Small intestine (tissue), 7 donors: ENCODE measurements around the gene HACE1. TPM values are rescaled to one million over a fixed set of nuclear protein-coding genes. Genes with fewer than 3 reads are reported as not detected.

ENCODE experiments used
- DNase-seq, 2 donors: peaks; one replicate each; pipeline versions ENCODE4 v3.0.0 to v3.0.0-alpha.2; 2013
- FAIRE-seq: peaks from 2 replicates; lab custom pipeline; 2012; peaks lifted over from hg19 to GRCh38; lab: Jason Lieb, UNC
- H3K27ac ChIP-seq, 3 donors: one replicate each; pipeline ENCODE4 v1.5.1; 2013; ENCODE audit warnings: low read length in 2 of 3, mild to moderate bottlenecking in 2 of 3, control low read depth in 1 of 3, inconsistent platforms in 1 of 3, low read depth in 1 of 3, moderate library complexity in 1 of 3
- H3K27me3 ChIP-seq, 3 donors: one replicate each; pipeline ENCODE4 v1.6.1; 2013; ENCODE audit warnings: low read length in 3 of 3, inconsistent platforms in 1 of 3; ENCODE audit not compliant: control insufficient read depth in 3 of 3, insufficient read depth in 3 of 3
- H3K36me3 ChIP-seq, 3 donors: one replicate each; pipeline ENCODE4 v1.6.1; 2013; ENCODE audit warnings: low read length in 3 of 3, inconsistent platforms in 1 of 3, low read depth in 1 of 3, mild to moderate bottlenecking in 1 of 3, moderate library complexity in 1 of 3; ENCODE audit not compliant: control insufficient read depth in 3 of 3, insufficient read depth in 2 of 3
- H3K4me1 ChIP-seq, 3 donors: one replicate each; pipeline ENCODE4 v1.6.1; 2013; ENCODE audit warnings: low read length in 2 of 3, inconsistent platforms in 1 of 3, low read depth in 1 of 3, mild to moderate bottlenecking in 1 of 3, moderate library complexity in 1 of 3; ENCODE audit not compliant: control insufficient read depth in 3 of 3, insufficient read depth in 2 of 3
- H3K4me3 ChIP-seq, 3 donors: one replicate each; pipeline ENCODE4 v1.5.1; 2013; ENCODE audit warnings: low read length in 3 of 3, control low read depth in 1 of 3, inconsistent platforms in 1 of 3, low read depth in 1 of 3, mild to moderate bottlenecking in 1 of 3, moderate library complexity in 1 of 3
- H3K9me3 ChIP-seq, 2 donors: one replicate each; pipeline ENCODE4 v1.6.1; 2013; ENCODE audit warnings: low read depth in 1 of 2, low read length in 1 of 2; ENCODE audit not compliant: control insufficient read depth in 2 of 2, insufficient read depth in 1 of 2
- WGBS, 3 donors: extraction: QIAGEN DNeasy Blood & Tissue Kit; methylation state at CpG; one replicate each; pipeline ENCODE4 v1.1.7; 2013; 5-methylcytosine and 5-hydroxymethylcytosine counted together
- polyA plus RNA-seq, 4 donors: library from polyadenylated mRNA; stranded (reverse) in 3 of 4; unstranded in 1 of 4; fragments of 200-250 nt in 3 of 4; fragments of 120-200 nt in 1 of 4; gene quantifications; one replicate each; pipeline versions ENCODE4 v1.2.1 to v1.2.3, GENCODE V29; 2013
- donor health status: healthy with polysubstance abuse.
- donor health status: control.
- donor health status: control.
- donor health status: Bipolar disorder and iron deficiency.
- donor health status: healthy.

HACE1 gene
- polyA plus RNA-seq, 4 donors: 4.0 to 9.4 (median 6.2) TPM

DNA sequence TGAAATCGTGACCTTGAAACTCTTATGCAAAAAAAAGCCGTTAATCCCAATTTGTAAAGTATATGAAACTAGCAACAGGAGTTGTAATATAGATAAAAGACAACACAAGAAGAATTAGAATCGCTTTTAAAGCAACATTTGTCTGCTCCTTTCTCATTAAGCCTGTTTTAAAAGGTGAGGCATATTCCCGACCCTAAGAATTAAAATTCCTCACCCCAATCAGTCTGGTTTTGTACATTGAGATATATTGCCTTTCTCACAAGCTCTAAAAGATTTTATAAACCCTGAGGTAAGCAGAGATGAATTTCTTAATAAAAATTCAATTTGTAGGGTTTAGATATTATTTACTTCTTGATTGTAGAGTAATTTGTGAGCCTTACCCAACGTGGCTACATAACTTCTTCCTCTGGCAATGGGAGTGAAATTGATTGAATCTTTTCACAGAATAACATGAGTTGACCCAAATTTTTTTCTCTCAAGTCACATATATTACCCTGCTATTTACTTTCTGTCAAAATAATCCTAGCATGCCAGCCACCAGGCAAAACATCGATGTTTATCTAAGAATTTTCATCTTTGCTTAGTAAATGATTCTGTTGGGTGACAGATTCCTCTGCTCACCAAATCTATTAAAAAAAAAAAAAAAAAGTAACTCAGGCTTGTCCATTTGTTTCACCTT, 173.7 kb downstream of the HACE1 start:
- 36 to 66% (median 48%) methylated on average over 6 of the region's 6 CpGs for WGBS, 3 donors
- Histone ChIP-seq H3K36me3 (no peaks in the 10 kb centered on the region), H3K27me3 (no peaks in the 10 kb centered on the region), H3K4me1 (peaks cover 0 to 5% (median 0%) of the 10 kb centered on the region in 3 donors), H3K27ac (no peak overlapping the region), H3K4me3 (no peak overlapping the region), H3K9me3 (no peaks in the 10 kb centered on the region)
- no peak for FAIRE-seq
- no peak for DNase-seq

DNA sequence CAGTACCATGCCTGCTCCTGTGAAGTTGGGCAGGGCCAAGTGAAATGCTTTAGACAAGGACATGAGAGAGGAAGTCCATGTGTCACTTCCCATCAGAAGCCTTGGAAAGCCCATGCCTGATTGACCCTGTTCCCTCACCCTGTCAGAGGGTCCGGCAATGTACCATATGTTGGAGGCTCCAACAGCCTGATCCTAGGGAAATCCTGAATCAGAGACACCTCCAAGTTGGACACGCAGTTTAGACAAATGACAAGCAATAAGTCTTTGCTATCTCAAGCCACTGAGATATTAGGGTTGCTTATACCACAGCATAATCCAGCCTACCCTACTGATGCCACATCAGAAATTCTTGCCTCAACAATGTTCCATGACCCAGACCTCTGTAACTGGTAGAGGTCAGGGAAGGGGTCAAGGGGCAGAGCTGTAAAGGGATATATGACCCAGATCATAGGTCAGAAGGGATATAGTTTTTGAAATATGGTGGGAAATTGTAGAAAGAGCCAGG, 174.8 kb downstream of the HACE1 start:
- no peak for DNase-seq
- Histone ChIP-seq H3K27ac (no peak overlapping the region), H3K36me3 (no peaks in the 10 kb centered on the region), H3K4me3 (no peak overlapping the region), H3K27me3 (no peaks in the 10 kb centered on the region), H3K4me1 (peaks cover 0 to 5% (median 0%) of the 10 kb centered on the region in 3 donors), H3K9me3 (no peaks in the 10 kb centered on the region)
- no peak for FAIRE-seq
- WGBS, 3 donors: 86 to 95% (median 88%) methylated on average over 2 of the region's 2 CpGs

DNA sequence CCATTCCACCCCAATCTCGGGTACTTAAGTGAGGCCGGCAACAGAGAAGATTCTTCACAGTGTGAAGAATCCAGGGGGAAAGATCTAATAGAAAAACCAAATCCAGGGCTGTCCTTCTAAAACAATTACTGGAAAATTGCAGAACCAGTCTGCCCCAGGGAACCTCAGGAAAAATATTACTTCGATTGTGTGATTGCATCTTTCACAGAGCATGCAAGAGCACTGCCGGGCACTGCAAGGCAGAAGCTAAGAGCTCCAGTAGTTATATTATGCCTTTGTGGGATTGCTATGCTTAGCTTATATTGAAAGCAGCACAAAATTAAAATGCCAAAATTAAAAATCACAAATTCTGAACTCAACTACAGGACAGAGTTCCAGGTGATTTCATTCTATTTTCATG, 175.9 kb downstream of the HACE1 start:
- 88 to 91% (median 90%) methylated on average over 4 of the region's 4 CpGs for WGBS, 3 donors
- no peaks in the 10 kb centered on the region for H3K9me3 ChIP-seq
- no peak overlapping the region for H3K4me3 ChIP-seq
- no peaks in the 10 kb centered on the region for H3K27me3 ChIP-seq
- peaks cover 0 to 5% (median 0%) of the 10 kb centered on the region in 3 donors for H3K4me1 ChIP-seq
- no peak overlapping the region for H3K27ac ChIP-seq
- DNase-seq (no peak), FAIRE-seq (no peak)
- no peaks in the 10 kb centered on the region for H3K36me3 ChIP-seq

DNA sequence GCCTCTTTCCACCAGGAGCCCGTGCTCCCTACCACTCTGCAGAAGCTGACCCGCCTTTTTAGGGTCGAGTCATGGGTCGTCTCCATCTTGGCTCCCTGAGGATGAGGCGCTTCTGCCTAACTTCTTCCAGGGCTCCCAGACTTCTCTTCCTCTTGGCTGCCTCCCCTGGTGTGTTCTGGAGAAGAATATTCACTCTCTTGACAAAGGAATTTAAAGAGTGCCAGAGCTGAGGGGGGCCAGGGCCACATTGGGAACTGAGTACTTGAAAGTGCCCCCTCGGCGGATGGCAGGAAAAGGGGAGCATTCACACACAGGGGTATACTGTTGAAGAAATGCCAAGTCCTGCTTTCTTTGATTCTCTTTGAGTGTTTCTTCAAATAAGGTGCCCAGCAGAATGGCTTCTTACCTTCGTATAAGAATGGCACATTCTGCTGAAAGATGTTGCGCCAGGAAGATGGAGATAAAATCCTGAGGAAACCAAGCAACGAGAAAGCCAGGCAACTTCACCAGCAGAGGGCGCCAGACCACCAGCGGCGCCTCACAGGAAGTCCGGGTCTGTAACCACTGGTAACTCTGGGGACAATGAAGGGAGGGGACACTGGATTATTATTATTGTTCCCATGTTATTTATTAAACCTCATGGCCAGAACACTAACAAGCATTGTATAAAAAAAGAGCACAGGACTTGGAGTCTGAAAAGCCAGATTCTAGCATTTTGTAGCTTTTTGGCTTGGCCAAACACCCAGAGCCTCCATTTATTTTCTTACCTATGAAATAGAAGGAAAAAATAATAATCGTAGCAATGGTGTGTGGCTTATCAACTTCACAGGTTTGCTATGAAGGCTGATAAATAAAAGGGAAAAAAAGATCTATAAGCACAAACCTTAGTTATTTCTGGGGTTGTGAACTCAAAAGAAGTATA, 176.7 kb downstream of the HACE1 start:
- no peak for FAIRE-seq
- Histone ChIP-seq H3K36me3 (no peaks in the 10 kb centered on the region), H3K9me3 (no peaks in the 10 kb centered on the region), H3K4me3 (no peak overlapping the region), H3K4me1 (peaks cover 0 to 5% (median 0%) of the 10 kb centered on the region in 3 donors), H3K27ac (no peak overlapping the region), H3K27me3 (no peaks in the 10 kb centered on the region)
- DNase-seq: peak; percentile 47 to 76
- 51 to 58% (median 54%) methylated on average over 15 of the region's 15 CpGs for WGBS, 3 donors

DNA sequence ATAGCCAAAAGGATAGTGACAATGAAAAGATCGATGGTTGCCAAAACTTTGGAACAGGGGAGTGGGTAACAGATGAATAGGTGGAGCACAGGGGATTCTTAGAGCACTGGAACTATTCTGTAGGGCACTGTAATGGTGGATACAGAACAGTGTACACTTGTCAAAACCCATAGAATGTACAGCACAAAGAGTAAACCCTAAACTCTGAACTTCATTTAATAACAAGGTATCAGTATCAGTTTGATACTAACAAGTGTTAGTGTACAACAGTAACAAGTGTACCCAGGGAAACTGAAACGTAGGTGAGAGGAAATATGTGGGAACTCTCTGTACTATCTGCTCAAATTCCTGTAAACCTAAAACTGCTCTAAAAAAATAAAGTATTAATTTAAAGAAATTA, 179.2 kb downstream of the HACE1 start:
- Histone ChIP-seq H3K4me1 (no peaks in the 10 kb centered on the region), H3K27me3 (no peaks in the 10 kb centered on the region), H3K9me3 (no peaks in the 10 kb centered on the region), H3K36me3 (no peaks in the 10 kb centered on the region), H3K4me3 (no peak overlapping the region), H3K27ac (no peak overlapping the region)
- DNase-seq: no peak
- no peak for FAIRE-seq
- WGBS, 3 donors: 45 to 75% (median 53%) methylated on average over 2 of the region's 2 CpGs

DNA sequence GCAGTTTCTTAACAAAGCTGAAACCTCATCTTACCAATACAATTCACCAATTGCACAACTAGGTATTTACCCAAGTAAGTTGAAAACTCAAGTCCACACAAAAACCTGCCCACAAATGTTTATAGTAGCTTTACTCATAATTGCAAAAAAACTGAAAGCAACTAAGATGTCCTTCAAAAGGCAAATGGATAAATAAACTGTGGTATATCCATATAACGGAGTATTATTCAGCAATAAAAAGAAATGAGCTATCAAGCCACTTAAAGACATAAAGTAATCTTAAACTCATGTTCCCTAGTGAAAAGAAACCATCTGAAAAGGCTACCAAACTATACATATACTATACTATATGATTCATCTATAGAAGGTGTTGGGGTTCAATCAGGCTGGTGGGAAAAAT, 179.7 kb downstream of the HACE1 start:
- no peaks in the 10 kb centered on the region for H3K36me3 ChIP-seq
- no peaks in the 10 kb centered on the region for H3K27me3 ChIP-seq
- H3K27ac ChIP-seq: no peak overlapping the region
- DNase-seq: no peak
- H3K4me1 ChIP-seq: no peaks in the 10 kb centered on the region
- peak; percentile 67 for FAIRE-seq
- no peaks in the 10 kb centered on the region for H3K9me3 ChIP-seq
- 43 to 97% (median 91%) methylated on average over 1 of the region's 1 CpG for WGBS, 3 donors
- no peak overlapping the region for H3K4me3 ChIP-seq

Other genes with a start within 250 kb of the HACE1 start
- gene LIN28B, start 97.2 kb upstream of the HACE1 start, polyA plus RNA-seq: under 1 TPM in 1 of 4 donors, not detected in 3; 0.03 TPM